Measurements from ENCODE around the gene GARS1. TPM values are rescaled to one million over a fixed set of nuclear protein-coding genes. Genes with fewer than 3 reads are reported as not detected.
A peak's percentile ranks its signal among the peaks of the same experiment; 100 is the strongest.

Gene GARS1
- total and polyA plus RNA-seq, 9 of the 15 experiments (the other 6 are each of a cell fraction or from before 2014, with no cell fraction given): 142 to 769 (median 272) TPM

DNA sequence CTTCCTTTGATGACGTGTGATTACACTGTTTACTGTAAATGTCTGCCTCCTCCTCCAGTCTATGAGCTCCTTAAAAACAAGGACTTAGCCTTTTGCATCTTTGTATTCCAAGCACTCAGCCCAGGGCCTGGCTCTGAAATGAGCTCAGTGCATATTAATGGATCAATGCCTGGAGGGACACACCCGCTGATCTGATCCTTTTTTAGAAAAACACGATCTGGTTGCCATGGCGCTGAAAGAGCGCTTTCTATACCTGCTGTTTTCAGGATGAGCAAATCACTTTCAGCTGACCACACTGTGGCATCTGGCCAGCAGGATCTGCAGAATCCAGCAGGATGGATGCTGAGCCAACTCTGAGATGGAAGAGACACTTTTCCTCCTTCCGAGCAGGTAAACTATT is 37.8 kb upstream of the GARS1 start:
- FAIRE-seq (no peak), ATAC-seq (no peak), DNase-seq (ENCODE audit: extremely low read depth in 1 of 4, low spot score in 3 of 4) (no peak)
- H3K36me3 ChIP-seq (ENCODE audit: control insufficient read depth, insufficient read depth, low read length): no peaks in the 10 kb centered on the region
- no peak overlapping the region for H3K4me2 ChIP-seq (ENCODE audit: insufficient read depth, low read length)
- no peak overlapping the region for H3K27ac ChIP-seq (ENCODE audit: extremely low read depth, low read depth, low read length)
- H3K9me1 ChIP-seq (ENCODE audit: control insufficient read depth, insufficient read depth, low read length): no peaks in the 10 kb centered on the region
- 67% methylated on average over 6 of the region's 6 CpGs for WGBS (ENCODE audit: insufficient coverage, low coverage, missing lambda C conversion rate)
- H3K27me3 ChIP-seq (ENCODE audit: control insufficient read depth in 2 of 2, insufficient read depth in 2 of 2, low read length in 2 of 2): no peaks in the 10 kb centered on the region
- no peak overlapping the region for H3K9ac ChIP-seq (ENCODE audit: insufficient read depth in 1 of 2, low read depth in 2 of 2, low read length in 2 of 2)
- ChIA-PET POLR2A (interaction anchor here (1.2 to 1.3 kb wide), 2 partner anchors 11 kb away, joined by 3 to 4 read pairs; no protein-coding TSS in a partner anchor), CTCF (ENCODE audit: low intra/inter-chr PET ratio) (no interaction called here)
- BruUV-seq (replicated peaks): no TSS peak
- H3K4me3 ChIP-seq: no peak overlapping the region
- H3K4me1 ChIP-seq (replicated peaks in 1 of 2; ENCODE audit: control insufficient read depth in 2 of 2, insufficient read depth in 2 of 2, low read length in 2 of 2): no peaks in the 10 kb centered on the region; a peak in 2 of 5 replicates
- no peak for TF ChIP-seq RB1 (IDR thresholded peaks at IDR 0.05; ENCODE audit: low read depth)
- TF ChIP-seq, protein P1, sequence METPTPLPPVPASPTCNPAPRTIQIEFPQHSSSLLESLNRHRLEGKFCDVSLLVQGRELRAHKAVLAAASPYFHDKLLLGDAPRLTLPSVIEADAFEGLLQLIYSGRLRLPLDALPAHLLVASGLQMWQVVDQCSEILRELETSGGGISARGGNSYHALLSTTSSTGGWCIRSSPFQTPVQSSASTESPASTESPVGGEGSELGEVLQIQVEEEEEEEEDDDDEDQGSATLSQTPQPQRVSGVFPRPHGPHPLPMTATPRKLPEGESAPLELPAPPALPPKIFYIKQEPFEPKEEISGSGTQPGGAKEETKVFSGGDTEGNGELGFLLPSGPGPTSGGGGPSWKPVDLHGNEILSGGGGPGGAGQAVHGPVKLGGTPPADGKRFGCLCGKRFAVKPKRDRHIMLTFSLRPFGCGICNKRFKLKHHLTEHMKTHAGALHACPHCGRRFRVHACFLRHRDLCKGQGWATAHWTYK (CRISPR knock-in tag; IDR thresholded peaks at IDR 0.05): no peak
- TF ChIP-seq NFATC3 (IDR thresholded peaks at IDR 0.05): no peak
- TF ChIP-seq NCOA6 (IDR thresholded peaks at IDR 0.05): no peak
- TF ChIP-seq JUN (IDR thresholded peaks at IDR 0.05; ENCODE audit: borderline replicate concordance, low read depth, low read length): no peak
- no peak for TF ChIP-seq JUN (CRISPR knock-in tag; IDR thresholded peaks at IDR 0.05; ENCODE audit: borderline replicate concordance)
- TF ChIP-seq RFX1 (IDR thresholded peaks at IDR 0.05): peak; percentile 34; the same call in 1 of the 2 replicates
- TF ChIP-seq STAG1 (CRISPR knock-in tag; IDR thresholded peaks at IDR 0.05; ENCODE audit: borderline replicate concordance): no peak
- no peak for TF ChIP-seq SIN3A (IDR thresholded peaks at IDR 0.05; ENCODE audit: borderline replicate concordance in 2 of 2, control insufficient read depth in 1 of 2, low read depth in 2 of 2, low read length in 2 of 2)
- H3K9me3 ChIP-seq (replicated peaks; ENCODE audit: control insufficient read depth, insufficient read depth, low read depth, low read length): no peaks in the 10 kb centered on the region
- intact Hi-C loops (cut with micrococcal nuclease): no loop called here
- no peaks in the 10 kb centered on the region; the same call in 1 of the 2 replicates for H4K20me1 ChIP-seq (replicated peaks; ENCODE audit: control insufficient read depth, insufficient read depth, low read length)
- H2AFZ ChIP-seq (ENCODE audit: low read depth, low read length): no peak overlapping the region
- in situ Hi-C loops (cut with MboI): loop anchor here (5.0 kb wide), 1 partner anchor 290 kb away; no protein-coding TSS in a partner anchor
- no peaks in the 10 kb centered on the region for H3K79me2 ChIP-seq (ENCODE audit: control insufficient read depth, insufficient read depth, low read length)
